GM12878 (cell line): Measurements from ENCODE around the gene APBB3. TPM values are rescaled to one million over a fixed set of nuclear protein-coding genes. Genes with fewer than 3 reads are reported as not detected.

ENCODE experiments used
- ATAC-seq: fragments of 200-7000 bp; cut with Tn5 transposase; 3 replicates; pipeline ENCODE4 v1.9.1; 2020; ENCODE audit warnings: mild to moderate bottlenecking, moderate library complexity
- BruUV-seq: library from RNA; stranded (reverse); fragments of 400-500 nt; replicated peaks from 2 replicates; lab custom pipeline; 2021; lab: Mats Ljungman, UMichigan
- CTCF ChIA-PET: fragments of 300-600 bp; sonication (Branson Sonifier 250); formaldehyde crosslinking; extraction: SDS; loops from one replicate; lab custom pipeline; 2021; ENCODE audit warnings: inconsistent platforms; lab: Yijun Ruan, JAX
- POLR2A ChIA-PET: fragments of 350-600 bp; formaldehyde crosslinking; extraction: SDS; loops from one replicate; lab custom pipeline; 2021; ENCODE audit warnings: inconsistent platforms; lab: Charles Lee
- RAD21 ChIA-PET: fragments of 300-600 bp; sonication (Branson Sonifier 250); formaldehyde crosslinking; loops from one replicate; lab custom pipeline; 2023; ENCODE audit warnings: antibody characterized with exemption; ENCODE audit not compliant: unreplicated experiment; lab: Charles Lee
- SMC1A ChIA-PET: fragments of 300-600 bp; sonication (Branson Sonifier 250); formaldehyde crosslinking; loops from one replicate; lab custom pipeline; 2023; ENCODE audit not compliant: unreplicated experiment, uncharacterized antibody; lab: Charles Lee
- DNase-seq: peaks from one replicate; pipeline ENCODE4 v3.0.0-alpha.2; 2011; ENCODE audit warnings: low read depth, low spot score
- FAIRE-seq: peaks from 3 replicates; lab custom pipeline; 2011; peaks lifted over from hg19 to GRCh38; lab: Jason Lieb, UNC
- H2AFZ ChIP-seq: 2 replicates; pipeline ENCODE4 v1.6.0; 2011; ENCODE audit warnings: low read depth, low read length, control low read depth; ENCODE audit not compliant: control insufficient read depth
- H3K27ac ChIP-seq: 2 replicates; pipeline ENCODE4 v1.5.1; 2011; ENCODE audit warnings: control low read depth; ENCODE audit not compliant: control insufficient read depth, insufficient read depth
- H3K27me3 ChIP-seq, 2 experiments: replicated peaks in 1 of 2; 2 replicates each; pipeline versions ENCODE4 v1.6.0 to v1.6.1; 2011; ENCODE audit warnings: low read length in 1 of 2; ENCODE audit not compliant: control insufficient read depth in 2 of 2, insufficient read depth in 2 of 2
- H3K36me3 ChIP-seq, 2 experiments: 2 replicates each; pipeline ENCODE4 v1.5.1; 2011; ENCODE audit warnings: low read length in 1 of 2; ENCODE audit not compliant: control insufficient read depth in 2 of 2, insufficient read depth in 2 of 2
- H3K4me1 ChIP-seq: 2 replicates; pipeline ENCODE4 v1.6.1; 2011; ENCODE audit warnings: mild to moderate bottlenecking, low read length, moderate library complexity, mixed read lengths; ENCODE audit not compliant: control insufficient read depth, insufficient read depth
- H3K4me2 ChIP-seq: 2 replicates; pipeline ENCODE4 v1.6.0; 2011; ENCODE audit warnings: control low read depth; ENCODE audit not compliant: control insufficient read depth, insufficient read depth
- H3K4me3 ChIP-seq: fragments of 200-600 bp; sonication (generic); 2 replicates; pipeline ENCODE4 v1.5.1; 2016
- H3K79me2 ChIP-seq: 2 replicates; pipeline ENCODE4 v1.6.0; 2011; ENCODE audit warnings: low read length; ENCODE audit not compliant: control insufficient read depth, insufficient read depth
- H3K9ac ChIP-seq: 2 replicates; pipeline ENCODE4 v1.8.0; 2011; ENCODE audit warnings: low read length, control low read depth, mixed read lengths; ENCODE audit not compliant: control insufficient read depth, insufficient read depth
- H3K9me3 ChIP-seq: replicated peaks from 3 replicates; pipeline ENCODE4 v1.5.1; 2011; ENCODE audit warnings: mild to moderate bottlenecking, low read length; ENCODE audit not compliant: control insufficient read depth, insufficient read depth
- H4K20me1 ChIP-seq: 2 replicates; pipeline ENCODE4 v1.6.0; 2011; ENCODE audit not compliant: control insufficient read depth, insufficient read depth
- CHD1 ChIP-seq: IDR thresholded peaks from 2 replicates; pipeline ENCODE4 v1.6.1; 2012; ENCODE audit warnings: low read depth, low read length, improper control_type of control experiment
- HCFC1 ChIP-seq: fragments of 150-350 bp; IDR thresholded peaks from 2 replicates; pipeline ENCODE4 v1.6.1; 2014; ENCODE audit warnings: low read length
- IKZF2 ChIP-seq, 2 experiments: fragments of 450-650 bp; IDR thresholded peaks; 2 replicates each; pipeline ENCODE4 v1.6.1; 2017; ENCODE audit warnings: mild to moderate bottlenecking in 2 of 2, moderate library complexity in 2 of 2
- MEF2A ChIP-seq: IDR thresholded peaks from 2 replicates; pipeline ENCODE4 v1.6.1; 2011; ENCODE audit warnings: low read depth, mild to moderate bottlenecking, low read length, moderate library complexity; ENCODE audit not compliant: insufficient read depth
- RUNX3 ChIP-seq: IDR thresholded peaks from 2 replicates; pipeline ENCODE4 v1.6.1; 2012; ENCODE audit warnings: low read length, inconsistent platforms
- SIN3A ChIP-seq: IDR thresholded peaks from 2 replicates; pipeline ENCODE4 v1.6.1; 2012; ENCODE audit warnings: low read depth, low read length, improper control_type of control experiment
- YBX1 ChIP-seq: fragments of 450-650 bp; IDR thresholded peaks from 2 replicates; pipeline ENCODE4 v1.6.1; 2016; ENCODE audit warnings: antibody characterized with exemption
- WGBS: methylation state at CpG from one replicate; pipeline ENCODE4 v1.1.6; 2016; ENCODE audit warnings: low lambda C conversion rate; ENCODE audit not compliant: insufficient replicate concordance, insufficient coverage; ENCODE audit errors: missing lambda C conversion rate; 5-methylcytosine and 5-hydroxymethylcytosine counted together
- in situ Hi-C: fragments of 300-500 bp; cut with MboI; formaldehyde crosslinking; loops from 9 replicates; pipeline ENCODE4 v1.14.3; 2018; ENCODE audit warnings: mixed read lengths
- intact Hi-C: fragments of 100-400 bp; cut with micrococcal nuclease; formaldehyde crosslinking; loops from one replicate; pipeline ENCODE4 v1.14.2; 2022; ENCODE audit not compliant: unreplicated experiment
- polyA plus RNA-seq, 11 experiments: library from polyadenylated mRNA; depleted of rRNA in 4 of 11; unstranded in 6 of 11; stranded (reverse) in 5 of 11; fragments of >200 nt; fragmentation: Nextera tagmentation in 4 of 11; fragmentation: Illumina TruSeq in 1 of 11; extraction: Ambion mirVana in 4 of 11; extraction: Trizol in 1 of 11; gene quantifications; 1 replicate in 1 of 11; 2 replicates in 10 of 11; pipeline versions ENCODE4 v1.2.1 to v1.2.3, GENCODE V29; 2011 to 2016; ENCODE audit warnings: inconsistent platforms in 2 of 11, missing spikeins in 2 of 11, low read depth in 1 of 11
- total RNA-seq, 4 experiments: library from RNA; depleted of rRNA in 3 of 4; stranded (reverse); fragments of >200 nt in 3 of 4; fragmentation: Illumina TruSeq in 1 of 4; extraction: Trizol in 1 of 4; gene quantifications; 2 replicates each; pipeline versions ENCODE4 v1.2.1 to v1.2.3, GENCODE V29; 2013 to 2021
- TF ChIP-seq, protein P1 (sequence below): IDR thresholded peaks from 2 replicates; pipeline ENCODE4 v1.6.1; 2012; ENCODE audit warnings: improper control_type of control experiment, low read depth, low read length; ENCODE audit not compliant: insufficient replicate concordance

The APBB3 gene
- total and polyA plus RNA-seq, 10 of the 15 experiments (the other 5 are each of a cell fraction or from before 2014, with no cell fraction given) = 0.35 to 33.3 (median 14.3) TPM

GRCh38 chr5:140565780-140566095 is 1.3 kb upstream of the APBB3 start:
- POLR2A ChIA-PET = interaction anchor here (0.6 to 2.3 kb wide), 7 partner anchors 10 to 131 kb away, joined by 3 to 6 read pairs (median 4); partner anchors contain the start of genes EIF4EBP3, IK and NDUFA2
- Histone ChIP-seq H3K4me1 (peaks cover 46% of the 10 kb centered on the region), H3K36me3 (peaks cover 6 to 8% of the 10 kb centered on the region in 2 experiments; a peak in 3 of 4 replicates), H3K27me3 (no peaks in the 10 kb centered on the region), H3K4me3 (peak overlapping the region; percentile 89), H3K9me3 (no peaks in the 10 kb centered on the region), H2AFZ (no peak overlapping the region), H3K27ac (peak overlapping the region; percentile 92), H4K20me1 (no peaks in the 10 kb centered on the region), H3K9ac (peak overlapping the region; percentile 92), H3K4me2 (peak overlapping the region; percentile 95), H3K79me2 (peaks cover 45% of the 10 kb centered on the region)
- in situ Hi-C loops = no loop called here
- SMC1A ChIA-PET = interaction anchor here (0.8 to 1.5 kb wide), 7 partner anchors 8 to 156 kb away, joined by 3 to 7 read pairs (median 3); partner anchors contain the start of genes EIF4EBP3 and SRA1
- intact Hi-C loops = loop anchor here (2.0 kb wide), 1 partner anchor 145 kb away; no protein-coding TSS in a partner anchor
- RAD21 ChIA-PET = interaction anchor here (0.6 to 1.4 kb wide), 3 partner anchors 19 to 156 kb away, joined by 3 to 7 read pairs (median 3); partner anchors contain the start of gene EIF4EBP3
- BruUV-seq = no TSS peak
- no peak for FAIRE-seq
- CTCF ChIA-PET = interaction anchor here (0.6 to 0.8 kb wide), 3 partner anchors 9 to 11 kb away, joined by 3 to 4 read pairs (median 3); no protein-coding TSS in a partner anchor
- no peak for TF ChIP-seq MEF2A
- DNase-seq = no peak
- no peak for ATAC-seq
- WGBS = 96% methylated on average over 4 of the region's 4 CpGs

- Histone ChIP-seq H3K4me3 (peak overlapping the region; percentile 89), H3K36me3 (peaks cover 4 to 8% of the 10 kb centered on the region in 2 experiments; a peak in 3 of 4 replicates), H3K4me2 (peak overlapping the region; percentile 95), H2AFZ (peak overlapping the region; percentile 89), H3K27ac (peak overlapping the region; percentile 92), H3K27me3 (no peaks in the 10 kb centered on the region), H4K20me1 (no peaks in the 10 kb centered on the region), H3K79me2 (peaks cover 45% of the 10 kb centered on the region), H3K9me3 (no peaks in the 10 kb centered on the region), H3K9ac (peak overlapping the region; percentile 92), H3K4me1 (peaks cover 45% of the 10 kb centered on the region)
- ChIA-PET RAD21 (interaction anchor here (0.6 to 1.4 kb wide), 3 partner anchors 18 to 156 kb away, joined by 3 to 7 read pairs (median 3); partner anchors contain the start of gene EIF4EBP3), POLR2A (interaction anchor here (0.6 to 2.3 kb wide), 9 partner anchors 9 to 132 kb away, joined by 3 to 6 read pairs (median 4); partner anchors contain the start of genes EIF4EBP3, IK and NDUFA2), SMC1A (interaction anchor here (0.7 to 1.4 kb wide), 6 partner anchors 9 to 157 kb away, joined by 3 to 7 read pairs (median 4); partner anchors contain the start of gene EIF4EBP3), CTCF (interaction anchor here (0.6 to 0.7 kb wide), 3 partner anchors 9 to 70 kb away, joined by 3 to 4 read pairs (median 3); no protein-coding TSS in a partner anchor)
- in situ Hi-C loops = no loop called here
- FAIRE-seq = no peak
- BruUV-seq = TSS peak; percentile 85
- peak; percentile 5 for ATAC-seq
- no peak for DNase-seq
- under 1% methylated on average over 13 of the region's 13 CpGs for WGBS
- intact Hi-C loops = loop anchor here (2.0 kb wide), 1 partner anchor 146 kb away; no protein-coding TSS in a partner anchor
- TF ChIP-seq IKZF2 (IDR thresholded peaks at IDR 0.05) (no peak), RUNX3 (0 out of 2 replicates have a peak, but pooled peaks have one; percentile 13), HCFC1 (no peak), SIN3A (peak; percentile 12; the same call in 1 of the 2 replicates), YBX1 (0 out of 2 replicates have a peak, but pooled peaks have one; percentile 57), CHD1 (0 out of 2 replicates have a peak, but pooled peaks have one; percentile 47)
- TF ChIP-seq, protein P1, sequence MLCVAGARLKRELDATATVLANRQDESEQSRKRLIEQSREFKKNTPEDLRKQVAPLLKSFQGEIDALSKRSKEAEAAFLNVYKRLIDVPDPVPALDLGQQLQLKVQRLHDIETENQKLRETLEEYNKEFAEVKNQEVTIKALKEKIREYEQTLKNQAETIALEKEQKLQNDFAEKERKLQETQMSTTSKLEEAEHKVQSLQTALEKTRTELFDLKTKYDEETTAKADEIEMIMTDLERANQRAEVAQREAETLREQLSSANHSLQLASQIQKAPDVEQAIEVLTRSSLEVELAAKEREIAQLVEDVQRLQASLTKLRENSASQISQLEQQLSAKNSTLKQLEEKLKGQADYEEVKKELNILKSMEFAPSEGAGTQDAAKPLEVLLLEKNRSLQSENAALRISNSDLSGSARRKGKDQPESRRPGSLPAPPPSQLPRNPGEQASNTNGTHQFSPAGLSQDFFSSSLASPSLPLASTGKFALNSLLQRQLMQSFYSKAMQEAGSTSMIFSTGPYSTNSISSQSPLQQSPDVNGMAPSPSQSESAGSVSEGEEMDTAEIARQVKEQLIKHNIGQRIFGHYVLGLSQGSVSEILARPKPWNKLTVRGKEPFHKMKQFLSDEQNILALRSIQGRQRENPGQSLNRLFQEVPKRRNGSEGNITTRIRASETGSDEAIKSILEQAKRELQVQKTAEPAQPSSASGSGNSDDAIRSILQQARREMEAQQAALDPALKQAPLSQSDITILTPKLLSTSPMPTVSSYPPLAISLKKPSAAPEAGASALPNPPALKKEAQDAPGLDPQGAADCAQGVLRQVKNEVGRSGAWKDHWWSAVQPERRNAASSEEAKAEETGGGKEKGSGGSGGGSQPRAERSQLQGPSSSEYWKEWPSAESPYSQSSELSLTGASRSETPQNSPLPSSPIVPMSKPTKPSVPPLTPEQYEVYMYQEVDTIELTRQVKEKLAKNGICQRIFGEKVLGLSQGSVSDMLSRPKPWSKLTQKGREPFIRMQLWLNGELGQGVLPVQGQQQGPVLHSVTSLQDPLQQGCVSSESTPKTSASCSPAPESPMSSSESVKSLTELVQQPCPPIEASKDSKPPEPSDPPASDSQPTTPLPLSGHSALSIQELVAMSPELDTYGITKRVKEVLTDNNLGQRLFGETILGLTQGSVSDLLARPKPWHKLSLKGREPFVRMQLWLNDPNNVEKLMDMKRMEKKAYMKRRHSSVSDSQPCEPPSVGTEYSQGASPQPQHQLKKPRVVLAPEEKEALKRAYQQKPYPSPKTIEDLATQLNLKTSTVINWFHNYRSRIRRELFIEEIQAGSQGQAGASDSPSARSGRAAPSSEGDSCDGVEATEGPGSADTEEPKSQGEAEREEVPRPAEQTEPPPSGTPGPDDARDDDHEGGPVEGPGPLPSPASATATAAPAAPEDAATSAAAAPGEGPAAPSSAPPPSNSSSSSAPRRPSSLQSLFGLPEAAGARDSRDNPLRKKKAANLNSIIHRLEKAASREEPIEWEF = no peak
Observed at GRCh38 chr5:140565024-140565779, 804 bp upstream of the APBB3 start.
